Hepatocyte (in vitro differentiated cells): ENCODE results near the gene P2RY2.

Experiments used
- EZH2 ChIP-seq: fragments of 200-600 bp; sonication (generic); IDR thresholded peaks from 2 replicates; pipeline ENCODE4 v1.6.1; 2016; ENCODE audit warnings: antibody characterized with exemption, mild to moderate bottlenecking, borderline replicate concordance
- EZH2phosphoT487 ChIP-seq: fragments of 200-600 bp; sonication (generic); IDR thresholded peaks from one replicate; pipeline ENCODE4 v1.6.1; 2018; ENCODE audit warnings: antibody characterized with exemption, mild to moderate bottlenecking, low read depth, moderate library complexity; ENCODE audit not compliant: unreplicated experiment, severe bottlenecking
- TF ChIP-seq, protein P1 (sequence below): fragments of 200-600 bp; sonication (generic); IDR thresholded peaks from 2 replicates; pipeline ENCODE4 v1.5.1; 2016; ENCODE audit warnings: antibody characterized with exemption, mild to moderate bottlenecking; ENCODE audit not compliant: poor library complexity

GRCh38 chr11:73174495-73174791 lies 43.6 kb upstream of the P2RY2 start:
- TF ChIP-seq, protein P1, sequence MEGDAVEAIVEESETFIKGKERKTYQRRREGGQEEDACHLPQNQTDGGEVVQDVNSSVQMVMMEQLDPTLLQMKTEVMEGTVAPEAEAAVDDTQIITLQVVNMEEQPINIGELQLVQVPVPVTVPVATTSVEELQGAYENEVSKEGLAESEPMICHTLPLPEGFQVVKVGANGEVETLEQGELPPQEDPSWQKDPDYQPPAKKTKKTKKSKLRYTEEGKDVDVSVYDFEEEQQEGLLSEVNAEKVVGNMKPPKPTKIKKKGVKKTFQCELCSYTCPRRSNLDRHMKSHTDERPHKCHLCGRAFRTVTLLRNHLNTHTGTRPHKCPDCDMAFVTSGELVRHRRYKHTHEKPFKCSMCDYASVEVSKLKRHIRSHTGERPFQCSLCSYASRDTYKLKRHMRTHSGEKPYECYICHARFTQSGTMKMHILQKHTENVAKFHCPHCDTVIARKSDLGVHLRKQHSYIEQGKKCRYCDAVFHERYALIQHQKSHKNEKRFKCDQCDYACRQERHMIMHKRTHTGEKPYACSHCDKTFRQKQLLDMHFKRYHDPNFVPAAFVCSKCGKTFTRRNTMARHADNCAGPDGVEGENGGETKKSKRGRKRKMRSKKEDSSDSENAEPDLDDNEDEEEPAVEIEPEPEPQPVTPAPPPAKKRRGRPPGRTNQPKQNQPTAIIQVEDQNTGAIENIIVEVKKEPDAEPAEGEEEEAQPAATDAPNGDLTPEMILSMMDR = no peak
- no peak for TF ChIP-seq EZH2
- TF ChIP-seq EZH2phosphoT487 = no peak
